B cell (primary cell): ENCODE measurements around the gene CCDC9.

ENCODE experiments used
- EZH2 ChIP-seq: IDR thresholded peaks from 2 replicates; pipeline ENCODE4 v1.6.1; 2012; ENCODE audit warnings: borderline replicate concordance, low read depth, mild to moderate bottlenecking, moderate library complexity, low read length; ENCODE audit not compliant: insufficient read depth, poor library complexity, severe bottlenecking
- TF ChIP-seq, protein P1 (sequence below): fragments of 200-600 bp; IDR thresholded peaks from one replicate; pipeline ENCODE4 v1.8.0; 2022; ENCODE audit warnings: antibody characterized with exemption, mild to moderate bottlenecking

DNA sequence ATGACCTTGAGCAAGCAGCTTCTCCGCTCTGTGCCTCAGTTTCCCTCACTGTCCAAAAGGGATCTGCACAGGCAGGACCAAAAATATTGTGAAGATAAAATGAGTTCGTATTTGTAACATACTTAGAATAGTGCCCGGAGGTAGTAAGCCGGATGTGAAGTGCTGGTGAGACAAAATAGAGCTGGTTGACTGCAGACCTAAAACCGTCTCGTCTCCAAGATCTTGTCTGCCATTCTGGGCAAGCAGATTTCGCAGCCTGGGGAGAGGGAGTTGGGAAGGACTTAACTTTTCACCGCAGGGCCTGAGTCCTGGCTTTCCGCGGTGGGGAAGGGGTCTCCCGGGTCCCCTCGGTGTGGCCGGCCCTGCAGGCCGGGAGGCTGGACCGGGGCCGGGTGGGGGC, 17.2 kb upstream of the CCDC9 start:
- TF ChIP-seq, protein P1, sequence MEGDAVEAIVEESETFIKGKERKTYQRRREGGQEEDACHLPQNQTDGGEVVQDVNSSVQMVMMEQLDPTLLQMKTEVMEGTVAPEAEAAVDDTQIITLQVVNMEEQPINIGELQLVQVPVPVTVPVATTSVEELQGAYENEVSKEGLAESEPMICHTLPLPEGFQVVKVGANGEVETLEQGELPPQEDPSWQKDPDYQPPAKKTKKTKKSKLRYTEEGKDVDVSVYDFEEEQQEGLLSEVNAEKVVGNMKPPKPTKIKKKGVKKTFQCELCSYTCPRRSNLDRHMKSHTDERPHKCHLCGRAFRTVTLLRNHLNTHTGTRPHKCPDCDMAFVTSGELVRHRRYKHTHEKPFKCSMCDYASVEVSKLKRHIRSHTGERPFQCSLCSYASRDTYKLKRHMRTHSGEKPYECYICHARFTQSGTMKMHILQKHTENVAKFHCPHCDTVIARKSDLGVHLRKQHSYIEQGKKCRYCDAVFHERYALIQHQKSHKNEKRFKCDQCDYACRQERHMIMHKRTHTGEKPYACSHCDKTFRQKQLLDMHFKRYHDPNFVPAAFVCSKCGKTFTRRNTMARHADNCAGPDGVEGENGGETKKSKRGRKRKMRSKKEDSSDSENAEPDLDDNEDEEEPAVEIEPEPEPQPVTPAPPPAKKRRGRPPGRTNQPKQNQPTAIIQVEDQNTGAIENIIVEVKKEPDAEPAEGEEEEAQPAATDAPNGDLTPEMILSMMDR = no peak
- no peak for TF ChIP-seq EZH2
